NCI-H446 (cell line): Measurements from ENCODE around the gene OAF.

Source experiments
- DNase-seq, 2 experiments: peaks; one replicate each; lab custom pipeline; 2025; lab: John Stamatoyannopoulos, UW

The OAF gene

GRCh38 chr11:120222916-120223315 is 12.1 kb downstream of the OAF start:
- no peak for DNase-seq

DNA sequence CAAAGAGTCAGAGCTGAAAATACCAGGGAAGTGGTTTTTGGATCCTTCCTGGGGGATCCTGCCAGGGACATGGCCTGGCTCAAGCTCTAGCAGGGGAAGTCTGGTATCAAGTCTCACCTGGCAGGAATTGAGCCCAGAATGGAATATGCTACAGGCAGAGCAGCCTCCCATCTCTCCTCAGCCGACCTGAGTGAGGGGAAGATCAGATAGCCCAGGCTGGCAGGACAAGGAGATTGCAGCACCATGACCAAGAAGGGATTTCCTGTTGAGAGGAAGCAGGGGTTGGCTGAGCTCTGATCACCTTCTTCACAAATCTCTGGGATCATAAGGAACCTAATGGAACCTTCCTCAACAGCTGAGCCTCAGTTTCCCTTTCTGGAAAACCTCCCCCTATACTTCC is 13.0 kb downstream of the OAF start:
- DNase-seq: no peak

DNA sequence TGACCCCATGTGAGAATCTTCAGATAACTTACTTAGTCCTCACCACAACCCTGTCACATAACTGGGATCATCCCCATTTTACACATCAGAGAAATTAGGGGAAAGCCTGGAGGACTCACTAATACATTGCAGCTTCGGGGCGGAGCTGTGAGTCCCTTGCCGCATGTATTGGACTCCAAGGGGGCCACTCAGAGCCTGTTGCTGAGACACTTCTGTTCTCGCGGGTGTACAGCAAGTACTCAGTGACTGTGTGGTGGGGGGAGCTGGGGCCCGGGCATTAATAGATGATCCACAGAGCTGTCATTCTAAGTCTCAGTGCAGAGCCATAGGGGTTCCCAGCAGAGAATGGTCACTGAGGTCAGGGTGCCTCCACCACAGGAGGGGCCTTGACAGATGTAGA is 13.5 kb downstream of the OAF start:
- no peak for DNase-seq

DNA sequence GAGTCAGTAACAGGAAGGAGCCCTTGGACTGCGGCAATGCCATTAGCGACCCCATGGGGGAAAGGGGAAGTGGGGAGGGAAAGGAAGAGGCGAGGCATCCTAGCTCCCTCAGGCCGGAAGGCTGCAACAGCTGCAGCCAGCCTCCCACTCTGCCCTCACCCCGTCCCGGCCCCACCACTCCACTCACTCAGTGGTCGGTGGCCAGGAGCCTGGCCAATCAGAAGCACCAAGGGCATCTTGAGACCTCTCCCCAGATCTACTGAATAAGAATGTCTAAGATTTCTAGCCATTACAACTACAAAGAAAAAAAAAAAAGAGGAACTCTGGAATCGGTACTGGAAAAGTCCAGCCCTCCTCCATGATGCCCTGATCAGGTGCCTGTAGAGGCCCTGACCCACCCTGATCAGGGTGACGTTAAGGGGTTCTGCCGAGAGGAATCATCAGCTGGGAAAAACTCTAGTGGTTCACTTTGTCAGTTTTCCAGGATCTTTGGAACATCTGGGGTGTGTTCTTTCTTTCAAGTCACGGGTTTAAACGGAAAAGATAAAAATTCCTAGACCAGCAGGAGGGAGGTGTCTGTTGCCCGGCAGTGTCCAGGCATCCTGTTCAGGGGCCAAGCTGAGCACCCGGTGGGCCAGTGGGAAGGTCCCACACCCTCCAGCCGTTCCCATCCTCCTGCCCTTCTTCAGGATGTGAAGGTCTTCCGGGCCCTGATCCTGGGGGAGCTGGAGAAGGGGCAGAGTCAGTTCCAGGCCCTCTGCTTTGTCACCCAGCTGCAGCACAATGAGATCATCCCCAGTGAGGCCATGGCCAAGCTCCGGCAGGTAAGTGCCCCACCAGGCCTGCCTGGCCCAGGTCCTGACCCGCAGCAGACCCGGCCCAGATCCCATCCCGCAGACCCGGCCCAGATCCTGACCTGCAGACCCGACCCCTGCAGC is 14.4 kb downstream of the OAF start:
- DNase-seq: no peak

DNA sequence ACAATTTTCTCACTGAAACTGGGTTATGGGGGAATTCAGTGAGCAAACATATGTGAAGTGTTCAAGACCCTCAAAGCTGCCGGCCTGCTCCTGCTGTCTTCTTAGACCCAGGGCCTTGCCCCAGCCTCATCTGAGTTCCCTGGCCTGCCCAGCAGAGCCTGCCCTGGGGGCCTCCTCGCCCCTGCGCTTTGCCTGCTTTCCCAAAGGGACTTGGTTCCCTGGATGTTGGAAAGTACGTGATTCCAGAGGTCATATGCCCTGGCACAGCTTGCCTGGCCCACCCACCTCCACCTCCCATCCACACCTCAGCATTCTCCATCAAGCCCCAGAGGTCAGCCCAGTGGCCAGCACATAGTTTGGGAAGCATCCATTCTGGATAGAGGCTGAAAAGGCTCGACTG is 15.4 kb downstream of the OAF start:
- no peak for DNase-seq

DNA sequence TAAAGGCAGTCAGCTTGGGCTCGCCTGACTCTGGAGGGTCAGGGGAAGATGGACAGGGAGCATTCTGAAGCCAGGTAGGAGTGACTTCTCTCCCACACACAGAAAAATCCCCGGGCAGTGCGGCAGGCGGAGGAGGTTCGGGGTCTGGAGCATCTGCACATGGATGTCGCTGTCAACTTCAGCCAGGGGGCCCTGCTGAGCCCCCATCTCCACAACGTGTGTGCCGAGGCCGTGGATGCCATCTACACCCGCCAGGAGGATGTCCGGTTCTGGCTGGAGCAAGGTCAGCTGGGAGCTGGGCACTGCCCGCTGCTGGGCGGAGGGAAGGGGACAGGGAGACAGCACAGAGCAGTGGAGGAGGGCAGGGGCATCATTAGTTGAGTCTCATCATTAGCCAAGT is 15.9 kb downstream of the OAF start:
- DNase-seq: no peak

DNA sequence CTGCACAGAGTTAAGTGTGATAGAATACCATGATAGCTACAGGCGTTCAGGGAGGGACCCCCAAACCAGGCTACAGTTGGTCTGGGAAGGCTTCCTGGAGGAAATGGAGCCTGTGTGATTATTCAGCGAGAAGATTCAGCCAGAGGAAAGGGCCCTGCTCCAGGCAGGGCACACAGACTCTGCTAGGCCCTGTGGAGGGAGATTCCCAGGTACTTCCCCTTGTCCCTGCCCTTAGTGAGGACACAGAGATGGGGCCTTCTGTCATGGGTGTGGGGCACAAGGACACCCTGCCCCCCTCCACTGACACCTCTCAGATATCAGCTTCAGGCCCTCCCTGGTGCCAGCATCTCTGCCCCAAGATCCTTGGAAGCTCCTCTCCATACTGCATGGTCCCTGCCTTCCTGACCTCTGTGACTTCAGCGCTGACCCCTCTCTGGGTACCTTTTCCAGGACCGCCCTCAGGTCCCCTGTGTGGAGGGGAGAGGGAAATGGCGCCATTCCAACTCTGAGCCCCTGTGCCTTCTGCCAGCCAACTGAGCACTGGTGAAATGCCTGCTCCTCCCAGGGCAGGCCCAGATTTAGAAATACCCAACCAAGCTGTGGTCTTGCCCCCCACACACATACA is 16.5 kb downstream of the OAF start:
- no peak for DNase-seq

- DNase-seq: no peak
These were observed 18.1 kb downstream of the OAF start for GRCh38 chr11:120228794-120229384.

GRCh38 chr11:120229451-120230424 is 18.9 kb downstream of the OAF start:
- peak in 1 of 2 experiments; percentile 30 for DNase-seq

DNA sequence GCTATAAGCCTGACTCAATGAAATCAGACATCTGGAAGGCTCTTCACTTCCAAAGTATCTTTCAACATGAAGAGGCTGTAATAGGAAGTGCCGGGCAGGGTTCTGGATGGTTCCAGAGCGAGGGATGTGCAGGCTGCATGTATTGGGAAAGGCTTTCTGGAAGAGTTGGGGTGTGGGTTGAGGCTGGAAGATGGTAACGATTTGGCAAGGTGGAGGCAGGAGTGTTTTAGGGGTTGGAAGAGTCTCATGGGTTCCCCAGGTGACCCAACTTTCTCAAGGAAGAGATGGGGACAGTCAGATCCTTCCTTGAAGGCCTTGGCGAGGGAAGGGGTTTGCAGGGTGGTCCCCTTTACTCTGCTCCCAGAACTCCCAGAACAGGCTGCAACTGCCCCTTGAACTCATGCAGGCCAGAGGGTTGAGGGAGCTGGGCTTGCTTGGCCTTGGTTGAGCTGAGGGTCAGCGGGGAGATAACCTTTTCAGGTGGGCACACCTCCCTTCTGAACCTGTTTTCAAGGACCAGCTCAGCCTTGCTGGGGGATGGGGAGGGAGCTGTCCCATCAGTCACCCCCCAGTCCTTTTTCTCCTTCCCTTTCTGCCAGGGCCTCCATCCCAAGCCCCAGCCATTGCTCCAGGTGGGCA is 19.7 kb downstream of the OAF start:
- DNase-seq: no peak

- no peak for DNase-seq
These were observed 21.1 kb downstream of the OAF start for GRCh38 chr11:120231963-120232362.

DNA sequence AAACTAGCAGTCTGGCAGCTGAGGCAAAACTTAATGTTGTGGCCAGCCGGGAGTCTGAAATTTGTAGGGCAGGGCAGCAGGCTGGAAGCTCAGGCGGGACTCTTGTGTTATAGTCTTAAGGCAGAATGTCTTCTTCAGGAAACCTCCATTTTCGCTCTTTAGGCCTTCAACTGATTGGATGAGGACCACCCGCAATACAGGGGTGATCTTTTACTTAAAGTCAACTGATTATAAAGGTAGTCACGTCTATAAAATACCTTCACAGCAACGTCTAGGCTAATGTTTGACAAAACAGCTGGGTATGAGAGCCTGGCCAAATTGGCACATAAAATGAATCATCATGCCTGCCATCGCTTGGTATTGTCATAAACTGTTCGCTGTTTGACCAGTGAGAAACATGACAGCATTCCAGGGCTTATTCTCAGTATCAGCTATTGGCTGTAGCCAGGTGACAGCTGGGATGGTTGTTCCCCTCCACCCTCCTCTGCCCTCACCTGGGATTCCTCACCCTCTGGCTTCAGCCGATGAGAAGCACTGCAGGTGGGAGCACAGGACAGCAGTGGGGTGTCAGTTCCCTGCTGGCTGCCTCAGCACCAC is 22.5 kb downstream of the OAF start:
- no peak for DNase-seq

- peak; percentile 5 to 39 for DNase-seq
These were observed 24.3 kb downstream of the OAF start for GRCh38 chr11:120235024-120235628.

DNA sequence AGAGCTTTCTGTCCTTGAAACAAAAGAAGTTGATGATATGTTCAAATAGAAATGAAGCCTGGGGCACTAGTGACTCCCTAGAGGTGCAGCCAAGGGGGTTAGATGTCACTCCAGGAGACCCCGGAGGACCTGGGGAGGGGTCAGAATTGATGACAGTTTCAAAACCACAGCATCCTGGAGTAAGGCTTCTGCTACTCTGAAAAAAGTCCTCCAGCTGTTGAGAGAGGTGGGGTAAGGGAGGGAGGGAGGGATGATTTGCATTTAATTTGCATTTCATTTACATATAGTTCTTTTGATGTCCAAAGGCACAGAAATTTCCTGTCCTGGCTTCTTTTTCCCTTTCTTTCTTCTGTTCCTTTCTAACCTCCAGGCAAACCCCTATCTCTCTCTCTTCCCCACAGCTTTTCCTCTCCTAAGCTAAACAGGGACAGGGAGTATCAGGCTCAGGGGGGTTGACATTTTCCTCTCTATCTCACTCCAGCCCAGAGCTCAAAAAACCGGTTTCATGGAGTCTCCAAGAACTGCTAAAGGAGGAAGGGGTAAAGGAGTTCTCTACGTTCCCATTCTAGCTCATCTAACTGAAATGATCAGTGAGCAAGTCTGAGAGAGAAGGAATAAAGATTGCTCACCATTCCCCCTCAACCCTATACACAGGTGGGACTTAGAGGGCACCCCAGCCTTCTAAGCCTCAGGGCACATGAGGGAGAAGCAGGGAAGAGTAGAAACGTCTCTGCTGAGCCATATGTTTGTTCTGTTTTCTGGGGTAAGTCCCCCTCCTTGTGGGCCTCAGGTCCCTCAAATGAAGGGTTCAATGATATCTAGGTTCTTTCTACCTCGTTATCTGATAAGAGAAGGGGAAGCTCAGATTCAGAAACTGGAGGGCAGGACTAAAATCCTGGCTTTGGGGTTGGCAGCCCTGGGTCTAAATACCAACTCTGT is 25.6 kb downstream of the OAF start:
- DNase-seq: no peak

- no peak for DNase-seq
These were observed 28.3 kb downstream of the OAF start for GRCh38 chr11:120238968-120239620.

- DNase-seq: no peak
These were observed 29.1 kb downstream of the OAF start, which contains the start of gene POU2F3 for GRCh38 chr11:120239713-120240640. Gene POU2F3 (plus strand): TSS chr11:120240140. CDS start chr11:120240344, 204 bp downstream.

- DNase-seq: no peak
These were observed 30.0 kb downstream of the OAF start for GRCh38 chr11:120240866-120241265.

- no peak for DNase-seq
These were observed 30.4 kb downstream of the OAF start for GRCh38 chr11:120241277-120241676.
